Measurements from ENCODE around the gene CAPN2.

GRCh38 chr1:223702735-223703667 is 9.3 kb upstream of the CAPN2 start:
- TF ChIP-seq ZNF274 (IDR thresholded peaks at IDR 0.05; ENCODE audit: low read depth, low read length) = no peak
- TF ChIP-seq SUZ12 (IDR thresholded peaks at IDR 0.05; ENCODE audit: extremely low read depth, insufficient read depth, insufficient read length) = no peak
- TF ChIP-seq YY1 (IDR thresholded peaks at IDR 0.05; ENCODE audit: insufficient read depth, insufficient read length) = no peak

All from NT2/D1 (cell line).